ENCODE results near the gene SBK1.

The SBK1 gene

GRCh38 chr16:28259091-28259780 is 33.1 kb upstream of the SBK1 start:
- TF ChIP-seq, protein P1, sequence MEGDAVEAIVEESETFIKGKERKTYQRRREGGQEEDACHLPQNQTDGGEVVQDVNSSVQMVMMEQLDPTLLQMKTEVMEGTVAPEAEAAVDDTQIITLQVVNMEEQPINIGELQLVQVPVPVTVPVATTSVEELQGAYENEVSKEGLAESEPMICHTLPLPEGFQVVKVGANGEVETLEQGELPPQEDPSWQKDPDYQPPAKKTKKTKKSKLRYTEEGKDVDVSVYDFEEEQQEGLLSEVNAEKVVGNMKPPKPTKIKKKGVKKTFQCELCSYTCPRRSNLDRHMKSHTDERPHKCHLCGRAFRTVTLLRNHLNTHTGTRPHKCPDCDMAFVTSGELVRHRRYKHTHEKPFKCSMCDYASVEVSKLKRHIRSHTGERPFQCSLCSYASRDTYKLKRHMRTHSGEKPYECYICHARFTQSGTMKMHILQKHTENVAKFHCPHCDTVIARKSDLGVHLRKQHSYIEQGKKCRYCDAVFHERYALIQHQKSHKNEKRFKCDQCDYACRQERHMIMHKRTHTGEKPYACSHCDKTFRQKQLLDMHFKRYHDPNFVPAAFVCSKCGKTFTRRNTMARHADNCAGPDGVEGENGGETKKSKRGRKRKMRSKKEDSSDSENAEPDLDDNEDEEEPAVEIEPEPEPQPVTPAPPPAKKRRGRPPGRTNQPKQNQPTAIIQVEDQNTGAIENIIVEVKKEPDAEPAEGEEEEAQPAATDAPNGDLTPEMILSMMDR (IDR thresholded peaks at IDR 0.05; ENCODE audit: extremely low read depth, missing control alignments) = no peak
- DNase-seq (ENCODE audit: low spot score) = no peak

DNA sequence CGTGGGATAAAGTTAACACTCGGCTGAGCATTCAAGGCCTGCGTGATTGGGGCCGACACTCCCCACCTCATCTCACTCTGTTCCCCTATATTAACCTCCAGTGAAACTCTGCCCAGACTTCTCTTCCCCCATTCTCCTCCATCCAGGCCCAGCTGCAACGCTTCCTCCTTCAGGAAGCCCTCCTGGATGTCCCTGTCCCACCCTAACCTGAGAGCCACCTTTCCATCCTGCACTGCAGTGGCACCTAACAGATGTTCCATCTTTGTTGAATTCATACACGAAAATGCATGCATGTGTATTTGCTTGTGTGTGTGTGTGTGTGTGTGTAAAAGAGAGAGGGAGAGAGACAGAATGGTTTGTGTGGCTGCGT is 32.6 kb upstream of the SBK1 start:
- no peak for DNase-seq (ENCODE audit: low spot score)
- TF ChIP-seq, protein P1 (IDR thresholded peaks at IDR 0.05; ENCODE audit: extremely low read depth, missing control alignments) = no peak

- DNase-seq (ENCODE audit: low spot score) = no peak
- TF ChIP-seq, protein P1 (IDR thresholded peaks at IDR 0.05; ENCODE audit: extremely low read depth, missing control alignments) = no peak
Measured at GRCh38 chr16:28260193-28260592, 32.1 kb upstream of the SBK1 start.

DNA sequence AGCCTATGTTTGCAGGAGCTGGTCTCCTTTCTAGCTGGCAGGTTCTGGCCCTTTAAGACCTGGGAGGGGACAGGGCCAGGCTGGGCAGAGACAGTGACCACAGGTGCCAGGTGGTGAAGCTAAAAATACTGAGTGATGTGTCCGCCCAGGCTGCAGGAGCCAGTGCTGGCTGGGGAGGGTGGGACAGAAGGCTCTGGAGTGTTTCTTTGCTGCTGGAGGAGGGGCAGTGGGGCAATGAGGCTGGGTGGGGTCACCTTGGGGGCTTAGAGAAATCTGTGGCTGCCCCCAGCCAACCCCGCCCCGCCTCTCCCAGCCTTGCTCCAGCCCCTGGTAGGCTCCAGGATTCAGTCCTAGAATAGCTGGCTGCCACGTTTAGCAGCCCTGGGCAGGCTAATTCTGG is 30.4 kb upstream of the SBK1 start:
- DNase-seq (ENCODE audit: low spot score) = no peak
- TF ChIP-seq, protein P1 (IDR thresholded peaks at IDR 0.05; ENCODE audit: extremely low read depth, missing control alignments) = no peak

- DNase-seq (ENCODE audit: low spot score) = no peak
- TF ChIP-seq, protein P1 (IDR thresholded peaks at IDR 0.05; ENCODE audit: extremely low read depth, missing control alignments) = no peak
Measured at GRCh38 chr16:28263305-28263704, 29.0 kb upstream of the SBK1 start.

GRCh38 chr16:28264656-28265055 is 27.7 kb upstream of the SBK1 start:
- no peak for DNase-seq (ENCODE audit: low spot score)

DNA sequence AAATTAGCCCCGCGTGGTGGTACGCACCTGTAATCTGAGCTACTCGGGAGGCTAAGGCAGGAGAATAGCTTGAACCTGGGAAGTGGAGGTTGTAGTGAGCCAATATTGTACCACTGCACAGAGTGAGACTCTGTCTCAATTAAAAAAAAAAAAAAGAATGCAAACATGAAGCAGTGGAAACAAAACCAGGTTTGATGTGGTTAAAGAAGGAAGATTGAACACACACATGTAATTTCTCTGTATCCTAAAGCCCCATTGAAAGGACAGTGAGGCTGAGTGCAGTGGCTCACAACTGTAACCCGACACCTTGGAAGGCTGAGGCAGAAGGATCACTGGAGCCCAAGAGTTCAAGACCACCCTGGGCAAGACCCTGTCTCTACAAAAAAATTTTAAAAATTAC is 26.5 kb upstream of the SBK1 start:
- TF ChIP-seq, protein P1 (IDR thresholded peaks at IDR 0.05; ENCODE audit: extremely low read depth, missing control alignments) = no peak
- DNase-seq (ENCODE audit: low spot score) = no peak

More at GRCh38 chr16:28264656-28265055, 27.7 kb upstream of the SBK1 start:
- TF ChIP-seq, protein P1 (IDR thresholded peaks at IDR 0.05; ENCODE audit: extremely low read depth, missing control alignments) = no peak

All from GM20000 (cell line).